ENCODE results near the gene ATF7IP. TPM values are rescaled to one million over a fixed set of nuclear protein-coding genes. Genes with fewer than 3 reads are reported as not detected.
A peak's percentile ranks its signal among the peaks of the same experiment; 100 is the strongest.

Gene ATF7IP
- total and polyA plus RNA-seq, 2 donors (not counting 1 experiment from before 2014, with no cell fraction given), result 28.1 to 208 TPM

DNA sequence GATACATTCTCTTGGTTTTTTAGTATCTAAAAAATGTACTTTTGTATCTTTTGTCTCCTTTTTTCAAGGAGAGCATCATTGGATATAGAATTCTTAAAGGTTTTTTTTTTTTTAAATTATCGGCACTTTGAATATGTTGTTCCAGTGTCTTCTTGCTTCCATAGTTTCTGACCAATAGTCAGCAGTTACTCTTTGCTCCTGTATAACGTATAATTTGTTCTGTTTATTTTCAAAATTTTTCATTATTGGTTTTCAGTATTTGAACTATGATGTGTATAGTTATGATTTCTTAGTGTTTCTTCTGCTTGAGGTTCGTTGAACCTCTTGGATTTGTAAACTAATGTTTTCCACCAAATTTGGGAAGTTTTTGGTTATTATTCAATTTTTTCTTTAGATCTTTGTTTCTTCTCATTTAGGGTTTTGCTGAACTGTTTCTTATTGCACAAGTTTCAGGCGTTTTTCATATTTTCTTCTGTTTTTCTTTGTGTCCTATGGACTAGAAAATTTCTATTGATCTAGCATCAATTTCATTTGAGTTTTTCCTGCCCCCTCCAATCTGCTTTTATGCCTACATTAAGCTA is 108.3 kb downstream of the ATF7IP start:
- Mint-ChIP-seq H3K9me3 (ENCODE audit: insufficient read depth) (peaks cover 7% of the 10 kb centered on the region), H3K27me3 (no peaks in the 10 kb centered on the region), H3K27ac (no peak overlapping the region), H3K4me1 (no peaks in the 10 kb centered on the region), H3K4me3 (no peak overlapping the region)
- DNase-seq (peak; percentile 42), ATAC-seq (ENCODE audit: low read depth) (no peak)
- no peak overlapping the region for H3K9ac ChIP-seq (ENCODE audit: low read length)
- ChIA-PET POLR2A (interaction anchor here (0.7 kb wide), 1 partner anchor 118 kb away, joined by 3 read pairs; no protein-coding TSS in a partner anchor), CTCF (interaction anchor here (0.7 to 3.6 kb wide), 4 partner anchors 108 to 235 kb away, joined by 3 to 13 read pairs (median 3); no protein-coding TSS in a partner anchor)
- no peak overlapping the region for H3K4me2 ChIP-seq (replicated peaks; ENCODE audit: low read depth, low read length, poor library complexity, severe bottlenecking)
- WGBS (ENCODE audit: insufficient coverage), result no CpG with 5 or more reads among the region's 4 CpGs
- H4K20me1 ChIP-seq (ENCODE audit: control insufficient read depth, insufficient read depth, low read length, poor library complexity, severe bottlenecking), result no peaks in the 10 kb centered on the region
- H3K4me1 ChIP-seq (ENCODE audit: control insufficient read depth in 2 of 2, insufficient read depth in 2 of 2, low read length in 2 of 2), result no peaks in the 10 kb centered on the region
- H2AFZ ChIP-seq (ENCODE audit: insufficient read depth, low read depth, low read length, poor library complexity, severe bottlenecking), result no peak overlapping the region
- no peaks in the 10 kb centered on the region for H3K27me3 ChIP-seq (replicated peaks in 1 of 4; ENCODE audit: control extremely low read depth in 1 of 4, control insufficient read depth in 3 of 4, insufficient read depth in 4 of 4, low read length in 3 of 4)
- peaks cover 35 to 84% of the 10 kb centered on the region in 2 experiments for H3K36me3 ChIP-seq (replicated peaks in 1 of 2; ENCODE audit: control extremely low read depth in 1 of 2, control insufficient read depth in 1 of 2, extremely low read depth in 1 of 2, insufficient read depth in 2 of 2, low read length in 1 of 2)
- no peak overlapping the region for H3K27ac ChIP-seq (ENCODE audit: low read length in 2 of 2)
- TF ChIP-seq, protein P1, sequence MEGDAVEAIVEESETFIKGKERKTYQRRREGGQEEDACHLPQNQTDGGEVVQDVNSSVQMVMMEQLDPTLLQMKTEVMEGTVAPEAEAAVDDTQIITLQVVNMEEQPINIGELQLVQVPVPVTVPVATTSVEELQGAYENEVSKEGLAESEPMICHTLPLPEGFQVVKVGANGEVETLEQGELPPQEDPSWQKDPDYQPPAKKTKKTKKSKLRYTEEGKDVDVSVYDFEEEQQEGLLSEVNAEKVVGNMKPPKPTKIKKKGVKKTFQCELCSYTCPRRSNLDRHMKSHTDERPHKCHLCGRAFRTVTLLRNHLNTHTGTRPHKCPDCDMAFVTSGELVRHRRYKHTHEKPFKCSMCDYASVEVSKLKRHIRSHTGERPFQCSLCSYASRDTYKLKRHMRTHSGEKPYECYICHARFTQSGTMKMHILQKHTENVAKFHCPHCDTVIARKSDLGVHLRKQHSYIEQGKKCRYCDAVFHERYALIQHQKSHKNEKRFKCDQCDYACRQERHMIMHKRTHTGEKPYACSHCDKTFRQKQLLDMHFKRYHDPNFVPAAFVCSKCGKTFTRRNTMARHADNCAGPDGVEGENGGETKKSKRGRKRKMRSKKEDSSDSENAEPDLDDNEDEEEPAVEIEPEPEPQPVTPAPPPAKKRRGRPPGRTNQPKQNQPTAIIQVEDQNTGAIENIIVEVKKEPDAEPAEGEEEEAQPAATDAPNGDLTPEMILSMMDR (IDR thresholded peaks at IDR 0.05), result no peak
- TF ChIP-seq EZH2 (IDR thresholded peaks at IDR 0.05; ENCODE audit: borderline replicate concordance, insufficient read depth, low read depth, low read length, poor library complexity, severe bottlenecking), result no peak
- intact Hi-C loops (cut with micrococcal nuclease), result loop anchor here (5.0 to 10.0 kb wide), 2 partner anchors 41 to 109 kb away; partner anchors contain the start of gene ATF7IP
- no peak overlapping the region for H3K4me3 ChIP-seq (ENCODE audit: control extremely low read depth in 1 of 5, extremely low read depth in 1 of 5, insufficient read depth in 1 of 5, low read depth in 2 of 5, low read length in 4 of 5)
- peaks cover 13 to 50% (median 22%) of the 10 kb centered on the region in 3 donors for H3K9me3 ChIP-seq (ENCODE audit: control extremely low read depth in 1 of 3, control insufficient read depth in 2 of 3, insufficient read depth in 1 of 3, low read length in 2 of 3)
- peaks cover 9% of the 10 kb centered on the region for H3K79me2 ChIP-seq (ENCODE audit: control insufficient read depth, insufficient read depth, low read length)

DNA sequence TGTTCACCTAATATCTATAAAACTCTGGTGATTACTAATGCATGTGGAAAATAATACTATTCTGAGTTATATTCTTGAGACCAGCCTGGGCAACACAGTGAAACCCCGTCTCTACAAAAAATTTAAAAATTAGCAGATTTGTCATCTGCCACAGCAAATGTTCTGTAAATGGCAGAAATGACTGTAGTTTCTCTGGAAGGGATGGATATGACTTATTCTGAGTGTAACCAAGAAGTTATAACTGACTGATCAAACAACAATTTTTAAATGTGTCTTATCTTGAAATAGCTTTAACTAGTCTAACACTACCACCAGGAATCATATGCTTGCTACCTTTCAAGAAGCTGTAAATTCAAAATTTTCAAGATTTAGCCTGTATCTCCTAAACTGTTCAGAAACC is 113.5 kb downstream of the ATF7IP start:
- peaks cover 5 to 18% (median 9%) of the 10 kb centered on the region in 3 donors for H3K9me3 ChIP-seq (ENCODE audit: control extremely low read depth in 1 of 3, control insufficient read depth in 2 of 3, insufficient read depth in 1 of 3, low read length in 2 of 3)
- DNase-seq (no peak), ATAC-seq (ENCODE audit: low read depth) (no peak)
- H3K4me3 ChIP-seq (ENCODE audit: control extremely low read depth in 1 of 5, extremely low read depth in 1 of 5, insufficient read depth in 1 of 5, low read depth in 2 of 5, low read length in 4 of 5), result no peak overlapping the region
- no peak overlapping the region for H2AFZ ChIP-seq (ENCODE audit: insufficient read depth, low read depth, low read length, poor library complexity, severe bottlenecking)
- H3K27ac ChIP-seq (ENCODE audit: low read length in 2 of 2), result peak overlapping the region in 1 of 2 donors; percentile 27
- H3K9ac ChIP-seq (ENCODE audit: low read length), result no peak overlapping the region
- Mint-ChIP-seq H3K27ac (no peak overlapping the region), H3K4me1 (no peaks in the 10 kb centered on the region), H3K4me3 (no peak overlapping the region), H3K27me3 (no peaks in the 10 kb centered on the region), H3K9me3 (ENCODE audit: insufficient read depth) (peaks cover 2% of the 10 kb centered on the region)
- ChIA-PET CTCF (no interaction called here), POLR2A (no interaction called here)
- TF ChIP-seq, protein P1 (IDR thresholded peaks at IDR 0.05), result no peak
- no peak for TF ChIP-seq EZH2 (IDR thresholded peaks at IDR 0.05; ENCODE audit: borderline replicate concordance, insufficient read depth, low read depth, low read length, poor library complexity, severe bottlenecking)
- WGBS (ENCODE audit: insufficient coverage), result no CpG with 5 or more reads among the region's 1 CpG
- no peak overlapping the region for H3K4me2 ChIP-seq (replicated peaks; ENCODE audit: low read depth, low read length, poor library complexity, severe bottlenecking)
- no peaks in the 10 kb centered on the region for H3K27me3 ChIP-seq (replicated peaks in 1 of 4; ENCODE audit: control extremely low read depth in 1 of 4, control insufficient read depth in 3 of 4, insufficient read depth in 4 of 4, low read length in 3 of 4)
- intact Hi-C loops (cut with micrococcal nuclease), result loop anchor here (10.0 kb wide), 1 partner anchor 114 kb away; the partner anchor contains the start of gene ATF7IP
- H4K20me1 ChIP-seq (ENCODE audit: control insufficient read depth, insufficient read depth, low read length, poor library complexity, severe bottlenecking), result peaks cover 7% of the 10 kb centered on the region
- no peaks in the 10 kb centered on the region for H3K4me1 ChIP-seq (ENCODE audit: control insufficient read depth in 2 of 2, insufficient read depth in 2 of 2, low read length in 2 of 2)
- peaks cover 16 to 96% of the 10 kb centered on the region in 2 experiments for H3K36me3 ChIP-seq (replicated peaks in 1 of 2; ENCODE audit: control extremely low read depth in 1 of 2, control insufficient read depth in 1 of 2, extremely low read depth in 1 of 2, insufficient read depth in 2 of 2, low read length in 1 of 2)
- peaks cover 9% of the 10 kb centered on the region for H3K79me2 ChIP-seq (ENCODE audit: control insufficient read depth, insufficient read depth, low read length)
